ENCODE data around the gene HIPK3. TPM values are rescaled to one million over a fixed set of nuclear protein-coding genes. Genes with fewer than 3 reads are reported as not detected.
A peak's percentile ranks its signal among the peaks of the same experiment; 100 is the strongest.

HIPK3 gene
- total and polyA plus RNA-seq, 9 of the 15 experiments (the other 6 are each of a cell fraction or from before 2014, with no cell fraction given) = 2.3 to 19.6 (median 7.5) TPM

GRCh38 chr11:33207408-33207985, 49.7 kb upstream of the HIPK3 start (continued):
- TF ChIP-seq MGA (IDR thresholded peaks at IDR 0.05) (peak; percentile 48; the same call in 1 of the 2 replicates), NR2F6 (CRISPR knock-in tag; IDR thresholded peaks at IDR 0.05) (no peak), ZNF695 (CRISPR knock-in tag; IDR thresholded peaks at IDR 0.05) (no peak), MLX (CRISPR knock-in tag; conservative IDR thresholded peaks at IDR 0.05) (no peak), SAFB (IDR thresholded peaks at IDR 0.05; ENCODE audit: borderline replicate concordance, low read depth, low read length) (no peak), CEBPZ (IDR thresholded peaks at IDR 0.05; ENCODE audit: borderline replicate concordance, low read depth, low read length) (no peak)
